ENCODE results near the gene DUSP15.

DNA sequence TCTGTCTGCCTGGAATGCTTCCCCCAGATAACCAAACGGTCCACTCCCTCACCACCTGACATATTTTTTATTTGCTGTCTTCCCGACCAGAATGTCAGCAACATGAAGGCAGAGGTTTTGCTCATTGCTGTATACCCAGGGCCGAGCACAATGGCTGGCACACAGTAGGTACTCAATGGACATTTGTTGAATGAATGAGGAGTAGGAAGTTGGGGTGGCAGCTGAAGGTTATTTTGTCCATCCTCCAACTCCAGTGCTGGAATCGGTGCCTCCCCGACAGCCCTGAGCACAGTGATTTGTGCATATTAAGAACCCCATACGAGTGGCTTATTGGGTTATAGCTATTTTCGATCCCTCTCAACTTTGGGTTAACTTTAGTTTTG lies 10.3 kb downstream of the DUSP15 start:
- no peak for TF ChIP-seq GATA2 (IDR thresholded peaks at IDR 0.05; ENCODE audit: low read depth, low read length)
- no peak for TF ChIP-seq GATA3 (IDR thresholded peaks at IDR 0.05; ENCODE audit: low read depth, low read length)
